A549 (cell line): ENCODE results near the gene TMED7. TPM values are rescaled to one million over a fixed set of nuclear protein-coding genes. Genes with fewer than 3 reads are reported as not detected.

Source experiments
- ATAC-seq, 2 experiments: fragments of 200-7000 bp in 1 of 2; fragments of >200 bp in 1 of 2; cut with Nextera tagmentation in 1 of 2; cut with Tn5 transposase in 1 of 2; 3 replicates each; pipeline versions ENCODE4 v1.8.0 to v1.9.1; 2018 to 2020; ENCODE audit warnings: mild to moderate bottlenecking in 1 of 2, moderate library complexity in 1 of 2
- CTCF ChIA-PET: fragments of 300-600 bp; sonication (Branson Sonifier 250); formaldehyde crosslinking; extraction: SDS; loops from one replicate; lab custom pipeline; 2021; ENCODE audit warnings: antibody characterized with exemption, inconsistent platforms; lab: Yijun Ruan, JAX
- POLR2A ChIA-PET: fragments of 350-600 bp; formaldehyde crosslinking; extraction: SDS; loops from one replicate; lab custom pipeline; 2021; ENCODE audit warnings: antibody characterized with exemption, inconsistent platforms; lab: Yijun Ruan, JAX
- DNase-seq, 2 experiments: peaks; one replicate each; pipeline versions ENCODE4 v3.0.0 to v3.0.0-alpha.2; 2011 to 2016; ENCODE audit warnings: low read depth in 1 of 2, low spot score in 1 of 2
- FAIRE-seq: peaks from 2 replicates; lab custom pipeline; 2011; peaks lifted over from hg19 to GRCh38; lab: Jason Lieb, UNC
- H3K27ac ChIP-seq, 2 experiments: fragments of >200 bp; sonication (Bioruptor Twin); formaldehyde crosslinking; 3 replicates each; pipeline ENCODE4 v1.5.1; 2016 to 2017
- H3K4me1 ChIP-seq: fragments of >200 bp; sonication (Bioruptor Twin); formaldehyde crosslinking; 3 replicates; pipeline ENCODE4 v1.6.1; 2016
- H3K4me2 ChIP-seq: fragments of >200 bp; sonication (Bioruptor Twin); formaldehyde crosslinking; 3 replicates; pipeline ENCODE4 v1.6.1; 2016
- H3K4me3 ChIP-seq: fragments of >200 bp; sonication (Bioruptor Twin); formaldehyde crosslinking; 3 replicates; pipeline ENCODE4 v1.5.1; 2016
- H3K9me3 ChIP-seq: fragments of >200 bp; sonication (Bioruptor Twin); formaldehyde crosslinking; 3 replicates; pipeline ENCODE4 v1.6.1; 2016
- ATOH8 ChIP-seq: fragments of 250-450 bp; sonication (Bioruptor Pico); IDR thresholded peaks from 2 replicates; pipeline ENCODE4 v1.5.0; 2020; ENCODE audit warnings: low read depth, mild to moderate bottlenecking, moderate library complexity
- CBX2 ChIP-seq: fragments of 200-600 bp; sonication (generic); IDR thresholded peaks from 2 replicates; pipeline ENCODE4 v1.6.1; 2016; ENCODE audit warnings: low read depth, mild to moderate bottlenecking, borderline replicate concordance
- CBX8 ChIP-seq: fragments of 200-600 bp; sonication (generic); IDR thresholded peaks from 2 replicates; pipeline ENCODE4 v1.6.1; 2016
- CHD2 ChIP-seq: fragments of 150-350 bp; IDR thresholded peaks from 2 replicates; pipeline ENCODE4 v1.6.1; 2014; ENCODE audit warnings: low read length; ENCODE audit not compliant: partially characterized antibody
- CHD4 ChIP-seq: fragments of 200-600 bp; sonication (generic); IDR thresholded peaks from 2 replicates; pipeline ENCODE4 v1.6.1; 2016; ENCODE audit warnings: antibody characterized with exemption, mild to moderate bottlenecking, borderline replicate concordance
- E2F6 ChIP-seq: IDR thresholded peaks from 2 replicates; pipeline ENCODE4 v1.6.1; 2012; ENCODE audit warnings: low read depth, borderline replicate concordance
- FOSL2 ChIP-seq, 2 experiments: fragments of 450-650 bp in 1 of 2; fragments of >200 bp in 1 of 2; sonication (Bioruptor Twin) in 1 of 2; formaldehyde crosslinking; IDR thresholded peaks; 2 replicates each; pipeline versions ENCODE4 v1.5.0 to v1.6.1; 2016 to 2020; ENCODE audit warnings: mild to moderate bottlenecking in 1 of 2, moderate library complexity in 1 of 2
- HOXA7 ChIP-seq: fragments of 250-450 bp; sonication (Bioruptor Pico); IDR thresholded peaks from 2 replicates; pipeline ENCODE4 v1.5.0; 2020; ENCODE audit warnings: mild to moderate bottlenecking, moderate library complexity
- HOXB13 ChIP-seq: fragments of 250-450 bp; sonication (Bioruptor Pico); IDR thresholded peaks from 2 replicates; pipeline ENCODE4 v1.5.0; 2020; ENCODE audit warnings: low read depth, mild to moderate bottlenecking, moderate library complexity
- JUNB ChIP-seq: fragments of >200 bp; sonication (Bioruptor Twin); formaldehyde crosslinking; IDR thresholded peaks from 2 replicates; pipeline ENCODE4 v1.6.1; 2016
- KDM5A ChIP-seq: fragments of 200-600 bp; sonication (generic); IDR thresholded peaks from 2 replicates; pipeline ENCODE4 v1.6.1; 2016; ENCODE audit warnings: antibody characterized with exemption, mild to moderate bottlenecking
- MAFK ChIP-seq: fragments of 450-650 bp; IDR thresholded peaks from 2 replicates; pipeline ENCODE4 v1.6.1; 2014; ENCODE audit not compliant: partially characterized antibody
- NFE2L2 ChIP-seq: fragments of 150-350 bp; conservative IDR thresholded peaks from 2 replicates; pipeline ENCODE4 v1.6.1; 2014; ENCODE audit warnings: low read length
- NR3C1 ChIP-seq: fragments of >200 bp; sonication (Bioruptor Twin); formaldehyde crosslinking; IDR thresholded peaks from 3 replicates; pipeline ENCODE4 v1.6.1; 2017
- POLR2A ChIP-seq: IDR thresholded peaks from 2 replicates; pipeline ENCODE4 v1.6.1; 2012; ENCODE audit warnings: mild to moderate bottlenecking, low read length
- POLR2AphosphoS2 ChIP-seq: conservative IDR thresholded peaks from 2 replicates; pipeline ENCODE4 v1.6.1; 2012; ENCODE audit warnings: low read length, improper control_type of control experiment, inconsistent platforms
- RAD21 ChIP-seq, 2 experiments: fragments of >200 bp in 1 of 2; sonication (Bioruptor Twin) in 1 of 2; formaldehyde crosslinking in 1 of 2; IDR thresholded peaks in 1 of 2; conservative IDR thresholded peaks in 1 of 2; 2 replicates in 1 of 2; 3 replicates in 1 of 2; pipeline ENCODE4 v1.6.1; 2012 to 2018; ENCODE audit warnings: inconsistent platforms in 1 of 2
- RARB ChIP-seq: fragments of 250-450 bp; sonication (Bioruptor Pico); IDR thresholded peaks from 2 replicates; pipeline ENCODE4 v1.8.0; 2021; ENCODE audit warnings: mild to moderate bottlenecking, moderate library complexity
- RCOR1 ChIP-seq: fragments of 150-350 bp; IDR thresholded peaks from 2 replicates; pipeline ENCODE4 v1.6.1; 2014; ENCODE audit warnings: antibody characterized with exemption, low read length, low read depth
- RNF2 ChIP-seq: fragments of 200-600 bp; sonication (generic); IDR thresholded peaks from 2 replicates; pipeline ENCODE4 v1.6.1; 2016; ENCODE audit warnings: low read depth, mild to moderate bottlenecking, antibody characterized with exemption, moderate library complexity, borderline replicate concordance
- SMC3 ChIP-seq: fragments of >200 bp; sonication (Bioruptor Twin); formaldehyde crosslinking; IDR thresholded peaks from 3 replicates; pipeline ENCODE4 v1.6.1; 2018; ENCODE audit warnings: inconsistent platforms
- USF2 ChIP-seq: fragments of 450-650 bp; IDR thresholded peaks from 2 replicates; pipeline ENCODE4 v1.6.1; 2014; ENCODE audit warnings: antibody characterized with exemption
- ZC3H11A ChIP-seq: fragments of 450-650 bp; IDR thresholded peaks from 2 replicates; pipeline ENCODE4 v1.6.1; 2014; ENCODE audit warnings: antibody characterized with exemption, mild to moderate bottlenecking
- WGBS: methylation state at CpG from one replicate; pipeline ENCODE4 v1.1.6; 2017; ENCODE audit errors: missing lambda C conversion rate; 5-methylcytosine and 5-hydroxymethylcytosine counted together
- polyA plus RNA-seq, 4 experiments: library from polyadenylated mRNA; depleted of rRNA in 3 of 4; stranded (reverse); fragments of >200 nt; fragmentation: RNase III in 1 of 4; extraction: RNeasy Plus Mini Kit Qiagen cat#74134 plus additional on column Dnase treatment in 1 of 4; gene quantifications; 2 replicates in 3 of 4; 3 replicates in 1 of 4; pipeline ENCODE4 v1.2.3, GENCODE V29; 2011 to 2017

TMED7 gene
- polyA plus RNA-seq, 2 of the 4 experiments (the other 2 are of a cell fraction), result 60.6 to 99.1 TPM

GRCh38 chr5:115579747-115580173 is 46.1 kb downstream of the TMED7 start:
- 0 out of 6 replicates have a peak, but pooled peaks of 1 of the 2 experiments have one; percentile 44 for ATAC-seq
- no peak overlapping the region for H3K27ac ChIP-seq
- H3K4me1 ChIP-seq, result peaks cover 10% of the 10 kb centered on the region; the same call in 2 of the 3 replicates
- DNase-seq, result no peak
- CTCF ChIA-PET, result no interaction called here
- no peak overlapping the region for H3K4me3 ChIP-seq
- WGBS, result 44% methylated on average over 6 of the region's 6 CpGs
- no peak for TF ChIP-seq RARB (CRISPR knock-in tag)
- TF ChIP-seq ATOH8 (CRISPR knock-in tag), result no peak
- peak; percentile 19 for TF ChIP-seq MAFK
- TF ChIP-seq POLR2AphosphoS2, result no peak
- TF ChIP-seq HOXB13 (CRISPR knock-in tag), result no peak
- TF ChIP-seq NR3C1, result no peak
- no peak for TF ChIP-seq E2F6
- no peak for TF ChIP-seq POLR2A
- H3K9me3 ChIP-seq, result peaks cover 5% of the 10 kb centered on the region; the same call in 1 of the 3 replicates
- peak overlapping the region; percentile 28 for H3K4me2 ChIP-seq
- FAIRE-seq, result no peak
- POLR2A ChIA-PET, result no interaction called here

GRCh38 chr5:115579216-115579615 is 46.6 kb downstream of the TMED7 start:
- TF ChIP-seq FOSL2 (IDR thresholded peaks at IDR 0.05) (no peak), FOSL2 (CRISPR knock-in tag; IDR thresholded peaks at IDR 0.05) (no peak), KDM5A (no peak), USF2 (no peak), CBX2 (no peak), RNF2 (no peak), MAFK (no peak), ZC3H11A (no peak), CBX8 (no peak), CHD2 (no peak)
- FAIRE-seq, result no peak
- CTCF ChIA-PET, result interaction anchor here (0.9 kb wide), 1 partner anchor 9 kb away, joined by 3 read pairs; no protein-coding TSS in a partner anchor
- Histone ChIP-seq H3K4me1 (peaks cover 10% of the 10 kb centered on the region; the same call in 2 of the 3 replicates), H3K9me3 (peaks cover 5% of the 10 kb centered on the region; the same call in 1 of the 3 replicates), H3K4me3 (no peak overlapping the region), H3K4me2 (peak overlapping the region; percentile 28; the same call in 2 of the 3 replicates), H3K27ac (no peak overlapping the region)
- POLR2A ChIA-PET, result no interaction called here
- DNase-seq, result no peak
- WGBS, result 76% methylated on average over 3 of the region's 3 CpGs
- no peak for ATAC-seq

- CTCF ChIA-PET, result interaction anchor here (0.6 to 5.3 kb wide), 3 partner anchors 9 to 270 kb away, joined by 3 to 156 read pairs (median 3); no protein-coding TSS in a partner anchor
- Histone ChIP-seq H3K9me3 (peaks cover 5% of the 10 kb centered on the region; the same call in 1 of the 3 replicates), H3K4me3 (no peak overlapping the region), H3K27ac (no peak overlapping the region), H3K4me1 (peaks cover 10% of the 10 kb centered on the region; the same call in 2 of the 3 replicates), H3K4me2 (no peak overlapping the region)
- 76% methylated on average over 3 of the region's 3 CpGs for WGBS
- no peak for ATAC-seq
- POLR2A ChIA-PET, result no interaction called here
- no peak for FAIRE-seq
- TF ChIP-seq NR3C1, result no peak
- no peak for TF ChIP-seq MAFK
- no peak for TF ChIP-seq CHD2
- no peak for TF ChIP-seq ZC3H11A
- TF ChIP-seq FOSL2 (IDR thresholded peaks at IDR 0.05), result no peak
- no peak for TF ChIP-seq FOSL2 (CRISPR knock-in tag; IDR thresholded peaks at IDR 0.05)
- DNase-seq, result no peak
Measured at GRCh38 chr5:115578657-115579056, 47.2 kb downstream of the TMED7 start.

GRCh38 chr5:115577741-115578140 is 48.1 kb downstream of the TMED7 start:
- ATAC-seq (no peak), DNase-seq (no peak), FAIRE-seq (no peak)
- H3K4me2 ChIP-seq, result no peak overlapping the region
- 89% methylated on average over 6 of the region's 6 CpGs for WGBS
- ChIA-PET CTCF (interaction anchor here (1.1 to 5.3 kb wide), 4 partner anchors 12 to 275 kb away, joined by 3 to 156 read pairs (median 16); no protein-coding TSS in a partner anchor), POLR2A (no interaction called here)
- peaks cover 10% of the 10 kb centered on the region; the same call in 2 of the 3 replicates for H3K4me1 ChIP-seq
- H3K4me3 ChIP-seq, result no peak overlapping the region
- no peak overlapping the region for H3K27ac ChIP-seq
- no peak for TF ChIP-seq CBX2
- TF ChIP-seq ATOH8 (CRISPR knock-in tag), result no peak
- no peak for TF ChIP-seq E2F6
- no peak for TF ChIP-seq MAFK
- TF ChIP-seq RCOR1, result no peak
- TF ChIP-seq NFE2L2, result no peak
- no peak for TF ChIP-seq RAD21 (conservative IDR thresholded peaks at IDR 0.05 in 1 of 2, IDR thresholded peaks at IDR 0.05 in 1 of 2)
- no peak for TF ChIP-seq SMC3
- TF ChIP-seq HOXA7 (CRISPR knock-in tag), result no peak
- TF ChIP-seq CHD4, result no peak
- TF ChIP-seq JUNB, result no peak
- no peak for TF ChIP-seq RNF2
- TF ChIP-seq, all 56 proteins: peak for 0
- peaks cover 5% of the 10 kb centered on the region; the same call in 1 of the 3 replicates for H3K9me3 ChIP-seq
